GM19438 (cell line): ENCODE measurements around the gene EXOSC1.
A peak's percentile ranks its signal among the peaks of the same experiment; 100 is the strongest.
"Not testable (repeated sequence)": the region's sequence is repeated elsewhere in the genome, so short reads cannot be mapped to it uniquely, and the experiment has no call there.

Source experiments
- ATAC-seq: cut with Tn5 transposase; IDR thresholded peaks from one replicate; pipeline ENCODE4 v1.9.1; 2021; ENCODE audit warnings: low read depth; ENCODE audit not compliant: unreplicated experiment

The EXOSC1 gene

DNA sequence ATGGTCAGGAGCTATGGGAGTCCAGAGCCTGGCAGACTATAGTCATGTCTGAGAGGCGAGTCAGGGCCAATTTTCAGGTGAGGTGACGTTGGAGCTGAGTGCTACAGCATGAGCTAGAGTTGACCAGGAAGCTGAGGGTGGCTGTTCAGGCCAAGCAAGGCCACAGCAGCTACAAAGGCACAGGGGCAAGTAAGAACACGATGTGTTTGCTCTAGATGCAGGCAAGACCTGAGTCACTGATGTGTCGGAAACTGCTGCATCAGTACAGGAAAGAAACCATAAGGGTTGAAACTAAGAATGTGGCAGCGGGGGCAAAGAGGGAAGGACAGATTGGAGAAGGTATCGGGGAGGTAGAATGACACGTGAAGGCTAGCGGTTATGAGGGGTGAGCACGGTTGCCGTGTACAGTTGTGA, 32.9 kb downstream of the EXOSC1 start:
- no peak for ATAC-seq

DNA sequence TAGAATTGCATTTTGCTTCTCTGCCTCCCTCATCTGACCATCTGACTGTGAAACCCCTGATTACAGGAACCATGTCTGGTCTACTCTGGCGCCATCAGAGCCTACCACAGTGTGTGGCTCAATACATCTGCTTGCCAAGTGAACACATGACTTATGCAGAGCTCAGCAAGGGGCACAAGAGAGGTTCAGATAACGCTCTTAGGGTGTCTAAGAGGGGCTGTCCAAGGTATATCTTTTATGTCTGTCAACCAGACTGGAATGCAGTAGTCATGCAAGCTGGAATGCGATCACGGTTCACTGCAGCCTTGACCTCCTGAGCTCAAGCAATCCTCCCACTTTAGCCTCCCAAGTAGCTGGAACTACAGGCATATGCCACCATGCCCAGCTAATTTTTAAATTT, 34.4 kb downstream of the EXOSC1 start:
- ATAC-seq: no peak

DNA sequence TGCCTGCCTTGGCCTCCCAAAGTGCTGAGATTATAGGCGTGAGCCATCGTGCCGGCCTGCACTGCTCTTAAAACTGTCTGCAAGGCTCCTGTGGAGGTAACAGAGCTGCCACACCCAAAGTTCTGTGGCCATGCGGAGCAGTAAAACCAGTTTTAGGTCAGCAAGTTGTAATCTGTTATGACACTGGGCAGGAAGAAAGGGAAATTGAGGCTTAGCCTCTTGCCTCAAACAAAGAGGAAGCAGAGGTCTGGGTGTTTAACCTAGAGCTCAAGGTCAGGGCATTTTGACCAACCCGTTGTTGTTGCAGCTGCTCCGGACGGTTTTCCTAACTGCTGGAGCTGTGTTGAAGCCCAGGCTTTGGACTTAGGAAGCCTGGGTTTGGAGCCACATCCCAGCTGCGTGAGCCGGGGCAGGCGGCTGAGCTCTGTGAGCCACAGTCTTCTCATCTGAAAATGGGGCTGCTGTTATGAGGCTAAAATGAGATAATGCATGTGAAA, 37.3 kb downstream of the EXOSC1 start:
- no peak for ATAC-seq

DNA sequence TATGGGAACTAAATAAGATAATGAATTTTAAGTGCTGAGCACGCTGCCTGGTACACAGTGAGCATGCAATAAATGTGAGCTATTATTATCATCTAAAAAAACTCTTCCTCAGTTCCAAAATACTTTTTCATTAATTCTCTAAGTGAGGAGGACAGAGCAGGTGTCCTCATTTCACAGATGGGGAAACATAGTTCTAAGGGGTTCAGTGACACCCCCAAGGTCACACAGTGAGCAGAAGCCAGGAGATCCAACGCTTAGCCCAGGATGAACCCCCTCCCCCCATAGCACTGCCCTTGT, 37.9 kb downstream of the EXOSC1 start:
- no peak for ATAC-seq

DNA sequence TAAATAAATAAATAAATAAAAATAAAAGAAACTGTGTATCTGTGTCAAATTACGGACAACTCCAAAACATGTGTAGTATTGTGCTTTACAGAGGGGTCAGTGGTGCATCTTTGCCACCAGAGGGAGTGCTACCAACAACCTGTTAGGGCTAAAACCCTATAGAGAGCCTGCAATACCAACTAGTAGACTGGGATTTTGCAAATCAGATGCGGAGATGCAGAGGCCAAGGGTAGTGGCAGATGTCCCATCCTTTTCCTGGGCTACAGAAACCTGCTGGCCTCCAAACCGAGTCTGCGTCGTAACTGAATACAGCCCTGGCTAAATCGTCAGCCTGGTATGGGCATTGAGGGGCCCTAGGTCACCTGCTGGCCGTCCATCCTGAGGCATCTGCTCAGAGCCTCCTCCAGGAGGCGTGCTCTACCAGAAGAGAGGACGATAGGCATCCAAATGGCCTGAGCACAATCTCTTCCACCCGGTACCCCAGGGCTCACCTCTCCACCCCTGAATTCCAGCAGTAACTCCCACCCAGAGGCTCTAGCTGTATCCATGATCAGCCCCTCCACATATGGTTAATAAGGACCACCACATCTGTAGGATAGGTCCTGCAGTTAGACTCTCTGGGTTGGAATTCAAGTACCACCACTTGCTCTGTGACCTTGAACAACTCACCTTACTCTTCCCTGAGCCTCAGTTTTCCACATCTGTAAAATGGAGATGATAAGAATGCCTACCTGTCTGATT, 38.4 kb downstream of the EXOSC1 start:
- peak; percentile 97 for ATAC-seq

DNA sequence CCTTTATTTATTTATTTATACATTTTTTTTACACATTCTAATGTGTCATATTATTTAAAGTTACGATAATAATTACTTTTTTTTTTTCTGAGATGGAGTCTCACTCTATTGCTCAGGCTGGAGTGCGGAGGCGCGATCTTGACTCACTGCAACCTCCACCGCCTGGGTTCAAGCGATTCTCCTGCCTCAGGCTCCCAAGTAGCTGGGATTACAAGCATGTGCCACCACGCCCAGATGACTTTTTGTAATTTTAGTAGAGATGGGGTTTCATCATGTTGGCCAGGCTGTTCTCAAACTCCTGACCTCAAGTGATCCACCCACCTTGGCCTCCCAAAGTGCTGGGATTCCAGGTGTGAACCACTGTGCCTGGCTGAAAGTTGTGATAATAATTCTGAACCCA, 39.3 kb downstream of the EXOSC1 start:
- ATAC-seq: not testable (repeated sequence)

DNA sequence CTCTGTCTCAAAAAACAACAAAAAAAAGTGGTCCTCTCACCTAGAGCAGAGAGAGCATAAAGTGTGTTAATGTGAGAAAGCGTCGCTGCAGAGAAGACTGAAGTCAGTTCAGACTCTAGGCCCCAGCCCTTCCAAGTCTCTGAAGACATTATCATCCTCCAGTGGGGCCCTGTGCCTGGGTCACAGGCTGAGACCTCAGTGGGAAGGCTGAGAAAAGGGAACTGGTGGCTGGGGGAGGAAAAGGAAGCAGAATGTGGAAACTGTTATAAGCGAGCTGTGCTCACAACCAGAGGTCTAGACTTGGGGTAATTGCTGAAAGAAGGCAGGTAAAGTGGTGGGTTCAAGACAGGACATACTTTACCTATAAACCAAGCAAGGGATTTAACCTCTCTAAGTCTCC, 39.7 kb downstream of the EXOSC1 start:
- ATAC-seq: no peak

DNA sequence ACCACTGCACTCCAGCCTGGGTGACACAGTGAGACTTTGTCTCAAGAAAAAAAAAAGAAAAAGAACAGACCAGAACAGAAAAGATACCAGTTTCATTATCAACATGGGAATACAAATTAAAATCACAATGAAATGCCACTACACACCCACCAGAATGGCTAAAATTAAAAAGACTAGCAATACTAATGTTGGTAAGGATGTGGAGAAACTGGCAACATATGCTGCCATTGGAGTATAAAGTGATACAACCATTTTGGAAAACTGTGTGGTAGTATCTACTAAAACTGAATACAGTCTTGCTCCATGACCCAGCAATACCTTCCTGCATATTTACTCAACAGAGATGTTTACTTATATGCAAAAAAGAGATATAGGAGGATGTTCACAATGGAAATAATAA, 41.8 kb downstream of the EXOSC1 start:
- no peak for ATAC-seq

DNA sequence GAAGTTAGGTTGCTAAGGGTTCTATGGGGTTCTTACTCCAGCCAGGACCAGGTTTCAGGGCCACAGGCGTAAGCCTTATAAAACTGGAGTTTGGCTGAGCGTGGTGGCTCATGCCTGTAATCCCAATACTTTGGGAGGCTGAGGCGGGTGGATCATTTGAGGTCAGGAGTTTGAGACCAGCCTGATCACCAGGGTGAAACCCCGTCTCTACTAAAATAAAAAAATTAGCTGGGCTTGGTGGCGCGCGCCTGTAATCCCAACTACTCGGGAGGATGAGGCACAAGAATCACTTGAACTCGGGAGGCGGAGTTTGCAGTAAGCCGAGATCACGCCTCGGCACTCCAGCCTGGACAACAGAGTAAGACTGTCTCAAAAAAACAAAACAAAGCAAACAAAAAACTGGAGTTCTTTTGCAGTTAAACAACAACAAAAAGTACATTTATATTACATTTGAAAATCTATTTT, 44.3 kb downstream of the EXOSC1 start:
- ATAC-seq: no peak

DNA sequence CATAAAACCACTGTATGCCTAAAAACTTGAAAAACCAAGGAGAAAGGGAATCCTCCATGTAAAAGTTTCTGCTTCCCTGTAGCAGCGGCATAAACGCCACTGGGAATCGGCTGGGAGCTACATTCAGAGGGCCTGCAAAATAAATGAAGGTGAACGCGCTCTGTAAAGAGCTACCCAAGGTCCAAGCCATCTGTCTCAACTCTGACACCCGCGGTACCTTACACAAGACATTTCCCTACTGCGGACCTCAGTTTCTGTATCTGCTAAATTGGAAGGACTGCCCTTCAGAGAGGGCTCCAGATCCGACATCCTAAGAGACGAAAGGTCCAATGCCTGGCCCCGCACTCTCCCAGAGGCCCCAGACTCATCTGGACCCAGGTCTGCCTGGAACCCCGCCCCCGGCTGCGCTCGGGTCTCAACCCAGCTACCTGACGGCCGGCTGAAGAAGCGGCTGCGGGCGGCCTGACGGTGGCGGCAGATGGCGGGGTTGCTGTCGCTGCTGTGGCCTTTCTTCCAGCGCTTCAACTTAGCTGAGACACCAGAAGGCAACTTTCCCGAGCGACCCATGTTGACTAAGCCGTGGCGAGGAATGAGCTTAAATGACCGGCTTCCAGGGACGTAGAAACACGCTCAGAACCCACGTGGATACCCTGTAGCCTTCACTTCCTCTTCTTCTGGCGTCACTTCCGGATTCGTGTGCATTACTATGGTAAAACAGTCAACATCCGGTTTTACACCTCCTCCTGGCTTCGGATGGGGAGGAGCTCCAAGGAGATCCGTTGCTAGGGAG, 44.9 kb downstream of the EXOSC1 start, which contains the start of gene RRP12:
TSS of gene RRP12 (minus strand) at position 676 of the 790 bp plus-strand sequence. CDS start at position 567, 109 bp downstream.
- peak; percentile 94 for ATAC-seq

DNA sequence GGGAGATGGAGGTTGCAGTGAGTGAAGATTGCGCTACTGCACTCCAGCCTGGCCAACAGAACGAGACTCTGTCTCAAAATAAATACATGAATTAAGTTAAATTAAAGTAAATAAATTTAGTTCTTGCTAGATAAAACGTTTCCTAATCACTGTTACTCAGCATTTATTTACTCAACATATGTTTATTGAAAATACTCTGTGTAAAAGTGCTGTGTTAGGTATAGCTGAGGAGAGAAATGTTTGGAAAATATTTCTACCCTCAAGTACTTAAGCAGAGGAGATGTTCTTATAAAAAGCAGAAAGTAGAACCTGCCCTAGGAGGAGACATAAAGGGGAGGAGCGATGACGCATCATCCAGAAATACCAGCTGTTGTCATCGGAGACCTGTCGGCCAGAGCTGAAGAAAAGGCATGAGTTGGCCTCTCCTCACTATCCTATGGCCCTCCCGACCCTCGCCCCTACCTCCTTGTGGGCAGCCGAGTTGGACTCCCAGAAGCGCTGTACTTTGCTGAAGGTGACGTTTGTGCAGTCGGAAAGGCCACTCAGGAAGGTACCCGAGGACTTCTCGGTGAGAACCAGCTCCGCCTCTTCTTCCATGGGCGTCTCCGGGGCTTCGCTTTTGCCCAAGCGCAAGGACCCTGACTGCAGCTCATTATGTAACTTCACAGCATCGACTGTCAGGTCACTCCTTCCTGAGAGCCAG, 45.8 kb downstream of the EXOSC1 start:
- ATAC-seq: no peak

DNA sequence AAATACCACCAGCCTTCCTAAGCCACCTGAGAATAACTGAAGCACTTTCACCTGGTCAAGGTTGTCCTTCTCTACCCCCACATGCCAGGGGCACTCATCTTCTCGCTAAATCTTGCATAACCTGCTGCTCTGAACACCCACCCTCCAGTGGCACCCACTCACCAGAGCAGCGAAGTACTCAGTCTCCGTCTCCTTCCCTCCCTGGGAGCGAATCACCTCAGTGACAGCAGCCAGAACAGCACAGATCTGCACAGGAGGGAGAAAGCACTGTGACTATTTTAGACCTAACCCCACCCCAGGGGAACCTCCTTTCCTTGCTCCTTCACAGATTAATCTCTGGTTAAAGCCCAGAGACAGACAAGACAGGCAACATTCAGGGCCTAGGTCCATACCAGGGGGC, 49.8 kb downstream of the EXOSC1 start:
- ATAC-seq: no peak

DNA sequence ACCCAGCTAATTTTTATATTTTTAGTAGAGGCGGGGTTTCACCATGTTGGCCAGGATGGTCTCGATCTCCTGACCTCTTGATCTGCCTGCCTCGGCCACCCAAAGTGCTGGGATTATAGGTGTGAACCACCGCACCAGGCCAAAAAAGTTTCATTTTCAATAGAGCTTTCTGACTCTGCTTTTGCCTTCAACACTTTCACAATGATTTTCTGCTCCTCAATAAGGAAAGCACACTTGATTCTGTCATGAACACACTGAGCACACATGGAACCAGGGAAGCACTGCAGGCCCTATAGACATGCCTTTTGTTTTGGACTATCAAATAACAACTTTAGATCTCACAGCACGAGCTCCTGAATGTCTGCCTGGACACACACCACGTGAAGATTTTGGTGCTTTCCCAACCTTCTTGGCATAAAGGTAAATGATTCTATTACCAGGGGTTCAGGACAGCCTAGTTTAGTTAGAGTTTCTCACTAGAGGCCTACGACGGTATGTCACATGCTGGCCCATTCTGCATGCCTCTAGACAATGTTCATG, 52.7 kb downstream of the EXOSC1 start:
- ATAC-seq: no peak

DNA sequence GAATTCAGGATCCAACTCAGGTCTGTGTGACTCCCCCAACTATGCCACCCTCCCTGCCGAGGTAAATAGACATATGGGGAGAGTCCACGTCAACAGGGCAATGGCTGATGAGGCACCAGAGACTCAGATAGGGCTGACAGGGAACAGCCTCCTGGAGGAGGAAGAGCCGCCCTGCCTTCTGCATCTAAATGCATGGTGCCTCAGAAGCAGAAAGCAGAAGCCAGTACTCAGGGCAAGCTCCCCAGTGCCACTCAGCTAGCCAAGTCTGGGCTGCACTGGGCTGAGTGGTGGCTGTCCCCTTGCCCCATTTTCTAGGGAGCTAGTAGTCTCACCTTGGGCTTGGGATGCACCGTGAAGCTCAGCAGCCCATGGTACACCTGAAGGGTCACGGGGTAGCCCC, 55.7 kb downstream of the EXOSC1 start:
- no peak for ATAC-seq

DNA sequence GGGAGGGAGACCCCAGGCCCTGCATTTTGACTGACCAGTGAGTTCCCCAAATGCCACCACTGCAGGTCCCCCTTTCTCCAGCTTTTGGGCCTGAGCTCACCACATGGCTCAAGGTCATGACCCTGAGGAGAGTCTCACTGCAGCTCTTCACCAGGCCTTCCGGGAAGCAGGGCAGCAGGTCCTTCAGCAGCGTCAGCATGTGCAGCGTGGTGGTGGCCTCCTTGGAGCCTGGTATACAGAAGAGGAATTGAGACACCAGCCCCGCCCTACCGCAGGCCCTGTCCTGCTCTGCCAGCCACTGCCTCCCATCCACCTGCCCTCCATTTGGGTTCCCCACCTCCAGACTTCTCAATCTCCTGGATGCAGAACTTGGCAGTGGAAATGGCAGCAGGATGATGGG, 57.7 kb downstream of the EXOSC1 start:
- no peak for ATAC-seq
